ENCODE results near the gene KIF16B.

Gene KIF16B

GRCh38 chr20:16314748-16315159, 258.5 kb downstream of the KIF16B start:
- DNase-seq (ENCODE audit: low read depth, low spot score) = no peak
- no peak overlapping the region for H3K27ac ChIP-seq

GRCh38 chr20:16314320-16314719, 258.9 kb downstream of the KIF16B start:
- DNase-seq (ENCODE audit: low read depth, low spot score) = no peak
- no peak overlapping the region for H3K27ac ChIP-seq

GRCh38 chr20:16313917-16314316, 259.3 kb downstream of the KIF16B start:
- no peak for DNase-seq (ENCODE audit: low read depth, low spot score)

GRCh38 chr20:16312998-16313397, 260.2 kb downstream of the KIF16B start:
- no peak for DNase-seq (ENCODE audit: low read depth, low spot score)
- no peak overlapping the region for H3K27ac ChIP-seq

More at GRCh38 chr20:16313917-16314316, 259.3 kb downstream of the KIF16B start:
- no peak overlapping the region for H3K27ac ChIP-seq

- no peak for DNase-seq (ENCODE audit: low read depth, low spot score)
- no peak overlapping the region for H3K27ac ChIP-seq
Measured at GRCh38 chr20:16311756-16312155, 261.5 kb downstream of the KIF16B start.

- no peak for DNase-seq (ENCODE audit: low read depth, low spot score)
- H3K27ac ChIP-seq = no peak overlapping the region
Measured at GRCh38 chr20:16308754-16309153, 264.5 kb downstream of the KIF16B start.

GRCh38 chr20:16302818-16303217, 270.4 kb downstream of the KIF16B start:
- no peak for DNase-seq (ENCODE audit: low read depth, low spot score)
- H3K27ac ChIP-seq = no peak overlapping the region

GRCh38 chr20:16301986-16302385, 271.3 kb downstream of the KIF16B start:
- no peak for DNase-seq (ENCODE audit: low read depth, low spot score)
- no peak overlapping the region for H3K27ac ChIP-seq

- DNase-seq (ENCODE audit: low read depth, low spot score) = no peak
- no peak overlapping the region for H3K27ac ChIP-seq
Measured at GRCh38 chr20:16299897-16300296, 273.4 kb downstream of the KIF16B start.

- no peak overlapping the region for H3K27ac ChIP-seq
- DNase-seq (ENCODE audit: low read depth, low spot score) = no peak
Measured at GRCh38 chr20:16296931-16297330, 276.3 kb downstream of the KIF16B start.

- H3K27ac ChIP-seq = no peak overlapping the region
- no peak for DNase-seq (ENCODE audit: low read depth, low spot score)
Measured at GRCh38 chr20:16295534-16295933, 277.7 kb downstream of the KIF16B start.

GRCh38 chr20:16293590-16293989, 279.7 kb downstream of the KIF16B start:
- H3K27ac ChIP-seq = peak overlapping the region; percentile 62
- peak; percentile 49 for DNase-seq (ENCODE audit: low read depth, low spot score)

- DNase-seq (ENCODE audit: low read depth, low spot score) = no peak
- no peak overlapping the region for H3K27ac ChIP-seq
Measured at GRCh38 chr20:16292226-16292880, 280.9 kb downstream of the KIF16B start.

- no peak overlapping the region for H3K27ac ChIP-seq
- no peak for DNase-seq (ENCODE audit: low read depth, low spot score)
Measured at GRCh38 chr20:16290358-16290757, 282.9 kb downstream of the KIF16B start.

- no peak overlapping the region for H3K27ac ChIP-seq
- no peak for DNase-seq (ENCODE audit: low read depth, low spot score)
Measured at GRCh38 chr20:16287776-16288175, 285.5 kb downstream of the KIF16B start.

GRCh38 chr20:16286601-16287000, 286.6 kb downstream of the KIF16B start:
- no peak overlapping the region for H3K27ac ChIP-seq
- no peak for DNase-seq (ENCODE audit: low read depth, low spot score)

- H3K27ac ChIP-seq = no peak overlapping the region
- no peak for DNase-seq (ENCODE audit: low read depth, low spot score)
Measured at GRCh38 chr20:16284385-16285100, 288.7 kb downstream of the KIF16B start.

- no peak for DNase-seq (ENCODE audit: low read depth, low spot score)
- H3K27ac ChIP-seq = no peak overlapping the region
Measured at GRCh38 chr20:16283978-16284377, 289.3 kb downstream of the KIF16B start.

- no peak for DNase-seq (ENCODE audit: low read depth, low spot score)
- no peak overlapping the region for H3K27ac ChIP-seq
Measured at GRCh38 chr20:16283307-16283706, 289.9 kb downstream of the KIF16B start.

GRCh38 chr20:16280219-16280618, 293.0 kb downstream of the KIF16B start:
- H3K27ac ChIP-seq = no peak overlapping the region
- no peak for DNase-seq (ENCODE audit: low read depth, low spot score)

GRCh38 chr20:16279320-16279719, 293.9 kb downstream of the KIF16B start:
- DNase-seq (ENCODE audit: low read depth, low spot score) = no peak

More at GRCh38 chr20:16279320-16279719, 293.9 kb downstream of the KIF16B start:
- no peak overlapping the region for H3K27ac ChIP-seq

All from epithelial cell of prostate (primary cell).